Suprapubic skin (tissue), 4 donors: ENCODE results near the gene FXYD4.

Experiments used
- CTCF ChIP-seq, 2 donors: fragments of 200-600 bp in 1 of 2; fragments of 450-650 bp in 1 of 2; sonication (generic) in 1 of 2; IDR thresholded peaks; one replicate each; pipeline ENCODE4 v1.5.1; 2016 to 2019; ENCODE audit warnings: antibody characterized with exemption in 2 of 2, mild to moderate bottlenecking in 1 of 2, moderate library complexity in 1 of 2
- POLR2A ChIP-seq, 2 donors: fragments of 450-650 bp; IDR thresholded peaks; one replicate each; pipeline ENCODE4 v1.6.1; 2017; ENCODE audit warnings: antibody characterized with exemption in 2 of 2, mild to moderate bottlenecking in 2 of 2, moderate library complexity in 2 of 2
- POLR2AphosphoS5 ChIP-seq, 3 donors: sonication (generic); formaldehyde crosslinking; IDR thresholded peaks; one replicate each; pipeline ENCODE4 v1.6.1; 2017; ENCODE audit warnings: antibody characterized with exemption in 3 of 3

GRCh38 chr10:43376046-43376635, 4.7 kb downstream of the FXYD4 start:
- no peak for TF ChIP-seq CTCF (IDR thresholded peaks at IDR 0.05)
- no peak for TF ChIP-seq POLR2A (IDR thresholded peaks at IDR 0.05)
- TF ChIP-seq POLR2AphosphoS5 (IDR thresholded peaks at IDR 0.05): no peak
